Measurements from ENCODE around the gene CCDC33. TPM values are rescaled to one million over a fixed set of nuclear protein-coding genes. Genes with fewer than 3 reads are reported as not detected.

Gene CCDC33
- total RNA-seq (2021; ENCODE audit: unreplicated experiment), result 0.15 TPM
- polyA plus RNA-seq (2012), result 0.09 and 0.21 TPM in 2 replicates
- Bru-seq, nascent RNA, result percentile 10 among the genes with signal in this experiment
- percentile 1 among the genes with signal in this experiment for BruChase-seq, experiment 1, labeled RNA remaining after a 6-hour chase
- percentile 11 among the genes with signal in this experiment for BruChase-seq, experiment 2, labeled RNA remaining after a 2-hour chase
- long read RNA-seq, result 0 reads

DNA sequence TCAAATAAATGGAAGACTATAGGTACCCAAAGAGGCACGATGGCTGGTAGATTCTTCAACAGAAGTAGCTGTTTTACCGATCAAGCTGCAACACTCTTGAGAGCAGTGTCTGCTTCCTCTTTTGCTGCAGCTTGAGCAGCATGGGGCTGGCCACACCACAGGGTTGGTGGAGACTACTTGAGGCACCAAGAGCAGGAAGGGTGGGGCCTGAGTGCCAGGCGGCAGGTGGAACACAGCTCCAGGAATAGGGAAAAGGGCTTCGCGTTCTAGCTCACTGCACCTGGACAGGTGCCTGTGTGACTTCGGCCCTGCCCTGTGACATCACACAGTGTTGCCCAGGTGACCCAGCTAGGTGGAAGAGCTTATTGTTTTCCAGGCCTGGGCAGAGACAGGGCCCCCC, at the start of gene CCDC33:
Gene CCDC33 (plus strand): TSS at position 365 of the 400 bp plus-strand sequence. CDS start 394 bp downstream, outside the sequence.
- no peak within 1 kb of the TSS for H3K4me3 ChIP-seq (replicated peaks in 1 of 2; ENCODE audit: low read depth in 1 of 2, low read length in 2 of 2)
- POLR2A ChIA-PET, result no interaction called here
- H3K9me3 ChIP-seq (ENCODE audit: control insufficient read depth in 1 of 2, insufficient read depth in 1 of 2, low read depth in 1 of 2, low read length in 2 of 2), result no peaks in the 10 kb centered on the region
- no peak for DNase-seq (ENCODE audit: low read depth, low spot score)
- no peak within 1 kb of the TSS for H3K27ac ChIP-seq (ENCODE audit: low read depth, low read length)
- no peak for ATAC-seq
- H3K4me2 ChIP-seq (ENCODE audit: low read length), result no peak within 1 kb of the TSS
- BruUV-seq (replicated peaks), result no TSS peak
- H3K36me3 ChIP-seq (ENCODE audit: control insufficient read depth in 1 of 2, insufficient read depth in 2 of 2, low read length in 2 of 2), result no peaks in the 10 kb centered on the region
- CTCF ChIA-PET, result no interaction called here
- TF ChIP-seq ELF1 (IDR thresholded peaks at IDR 0.05; ENCODE audit: borderline replicate concordance, low read depth) (no peak), CBX3 (IDR thresholded peaks at IDR 0.05; ENCODE audit: low read depth) (no peak), POLR2AphosphoS5 (IDR thresholded peaks at IDR 0.05; ENCODE audit: low read depth, low read length) (no peak), TCF7L2 (IDR thresholded peaks at IDR 0.05; ENCODE audit: borderline replicate concordance, extremely low read depth, insufficient read depth, insufficient read length) (no peak), YY1 (IDR thresholded peaks at IDR 0.05; ENCODE audit: extremely low read depth, insufficient replicate concordance, low read depth, low read length) (no peak), CTCF (IDR thresholded peaks at IDR 0.05 in 2 of 3, conservative IDR thresholded peaks at IDR 0.05 in 1 of 3; ENCODE audit: borderline replicate concordance in 1 of 3, insufficient read depth in 1 of 3, low read depth in 2 of 3, low read length in 2 of 3) (no peak), EZH2 (IDR thresholded peaks at IDR 0.05) (no peak), ZNF274 (IDR thresholded peaks at IDR 0.05; ENCODE audit: low read depth, low read length) (no peak), RAD21 (IDR thresholded peaks at IDR 0.05; ENCODE audit: low read depth) (no peak), ZFX (IDR thresholded peaks at IDR 0.05) (no peak), EZH2phosphoT487 (IDR thresholded peaks at IDR 0.05; ENCODE audit: borderline replicate concordance) (no peak), SRF (IDR thresholded peaks at IDR 0.05; ENCODE audit: low read depth) (no peak)
- no peak within 1 kb of the TSS for H3K9ac ChIP-seq (ENCODE audit: low read length)
- H3K4me1 ChIP-seq (ENCODE audit: control insufficient read depth in 1 of 2, insufficient read depth in 2 of 2, low read length in 2 of 2), result peaks cover 23 to 25% of the 10 kb centered on the region in 2 experiments
- no peaks in the 10 kb centered on the region for H4K20me1 ChIP-seq (ENCODE audit: insufficient read depth)
- H2AFZ ChIP-seq (ENCODE audit: low read depth, low read length, poor library complexity, severe bottlenecking), result no peak within 1 kb of the TSS
- RAD21 ChIA-PET (ENCODE audit: low non-redundant PET in 1 of 2, low total read pairs in 2 of 2, uncharacterized antibody in 2 of 2, unreplicated experiment in 2 of 2), result no interaction called here
- H3K27me3 ChIP-seq (ENCODE audit: insufficient read depth, low read length), result no peaks in the 10 kb centered on the region
- no peaks in the 10 kb centered on the region for H3K79me2 ChIP-seq (ENCODE audit: insufficient read depth, low read length)
- intact Hi-C loops (cut with micrococcal nuclease), result no loop called here
- H3K9me2 ChIP-seq (ENCODE audit: insufficient read depth), result no peaks in the 10 kb centered on the region

Data from HCT116 (cell line).